RWPE1 (cell line): ENCODE results near the gene GCLC.

Experiments
- CTCF ChIA-PET: fragments of 350-600 bp; sonication (Branson Sonifier 250); formaldehyde crosslinking; extraction: SDS; loops from one replicate; lab custom pipeline; 2021; lab: Yijun Ruan, JAX
- POLR2A ChIA-PET: fragments of 400-600 bp; formaldehyde crosslinking; extraction: SDS; loops from one replicate; lab custom pipeline; 2020; ENCODE audit warnings: antibody characterized with exemption; ENCODE audit not compliant: low non-redundant PET; lab: Yijun Ruan, JAX
- DNase-seq: peaks from one replicate; pipeline ENCODE4 v3.0.0; 2012; ENCODE audit warnings: low spot score
- H3K27ac ChIP-seq: fragments of 450-650 bp; 2 replicates; pipeline ENCODE4 v1.5.1; 2017
- CTCF ChIP-seq: fragments of 450-650 bp; conservative IDR thresholded peaks from 2 replicates; pipeline ENCODE4 v1.5.1; 2017; ENCODE audit warnings: low read depth, mild to moderate bottlenecking

Gene GCLC

GRCh38 chr6:53499094-53499493 lies 45.8 kb downstream of the GCLC start:
- no peak for TF ChIP-seq CTCF
- DNase-seq, result no peak
- ChIA-PET CTCF (interaction anchor here (0.7 kb wide), 1 partner anchor 153 kb away, joined by 3 read pairs; no protein-coding TSS in a partner anchor), POLR2A (no interaction called here)
- no peak overlapping the region for H3K27ac ChIP-seq

- POLR2A ChIA-PET, result no interaction called here
- no peak overlapping the region for H3K27ac ChIP-seq
- CTCF ChIA-PET, result interaction anchor here (0.7 kb wide), 1 partner anchor 154 kb away, joined by 3 read pairs; no protein-coding TSS in a partner anchor
- no peak for DNase-seq
- TF ChIP-seq CTCF, result no peak
Measured at GRCh38 chr6:53498649-53499048, 46.3 kb downstream of the GCLC start.

GRCh38 chr6:53497905-53498304 lies 47.0 kb downstream of the GCLC start:
- no peak overlapping the region for H3K27ac ChIP-seq
- DNase-seq, result no peak
- TF ChIP-seq CTCF, result no peak
- ChIA-PET POLR2A (no interaction called here), CTCF (interaction anchor here (0.8 to 1.1 kb wide), 2 partner anchors 29 to 182 kb away, joined by 3 read pairs; no protein-coding TSS in a partner anchor)

GRCh38 chr6:53496797-53497375 lies 48.0 kb downstream of the GCLC start:
- H3K27ac ChIP-seq, result no peak overlapping the region
- ChIA-PET POLR2A (no interaction called here), CTCF (interaction anchor here (0.6 to 2.2 kb wide), 7 partner anchors 30 to 1026 kb away, joined by 3 to 7 read pairs (median 3); no protein-coding TSS in a partner anchor)
- DNase-seq, result peak; percentile 77
- TF ChIP-seq CTCF, result no peak

GRCh38 chr6:53495506-53496499 lies 49.1 kb downstream of the GCLC start:
- no peak for DNase-seq
- POLR2A ChIA-PET, result interaction anchor here (0.6 kb wide), 1 partner anchor 330 kb away, joined by 6 read pairs; no protein-coding TSS in a partner anchor
- TF ChIP-seq CTCF, result no peak
- CTCF ChIA-PET, result interaction anchor here (0.6 to 2.2 kb wide), 5 partner anchors 10 to 328 kb away, joined by 3 to 7 read pairs (median 4); no protein-coding TSS in a partner anchor
- H3K27ac ChIP-seq, result no peak overlapping the region

GRCh38 chr6:53494076-53494475 lies 50.8 kb downstream of the GCLC start:
- TF ChIP-seq CTCF, result no peak
- H3K27ac ChIP-seq, result no peak overlapping the region
- CTCF ChIA-PET, result interaction anchor here (0.6 to 2.4 kb wide), 8 partner anchors 9 to 462 kb away, joined by 3 to 12 read pairs (median 8); no protein-coding TSS in a partner anchor
- POLR2A ChIA-PET, result no interaction called here
- DNase-seq, result no peak
